HG03439 (cell line): Measurements from ENCODE around the gene CTSA.
"Not testable (repeated sequence)": the region's sequence is repeated elsewhere in the genome, so short reads cannot be mapped to it uniquely, and the experiment has no call there.

ENCODE experiments used
- ATAC-seq: cut with Tn5 transposase; IDR thresholded peaks from one replicate; pipeline ENCODE4 v1.9.1; 2021; ENCODE audit warnings: mild to moderate bottlenecking, moderate library complexity; ENCODE audit not compliant: unreplicated experiment

Gene CTSA

GRCh38 chr20:45892828-45893500, 1.8 kb downstream of the CTSA start:
- no peak for ATAC-seq

GRCh38 chr20:45893831-45894230, 2.7 kb downstream of the CTSA start:
- ATAC-seq = no peak

GRCh38 chr20:45894797-45895196, 3.7 kb downstream of the CTSA start:
- no peak for ATAC-seq

- no peak for ATAC-seq
These were observed 5.6 kb downstream of the CTSA start for GRCh38 chr20:45896641-45897161.

- no peak for ATAC-seq
These were observed 6.2 kb downstream of the CTSA start for GRCh38 chr20:45897289-45897688.

GRCh38 chr20:45897692-45898091, 6.6 kb downstream of the CTSA start:
- no peak for ATAC-seq

- no peak for ATAC-seq
These were observed 7.2 kb downstream of the CTSA start for GRCh38 chr20:45898285-45898684.

- no peak for ATAC-seq
These were observed 8.1 kb downstream of the CTSA start for GRCh38 chr20:45899046-45899835.

- not testable (repeated sequence) for ATAC-seq
These were observed 10.2 kb downstream of the CTSA start for GRCh38 chr20:45901332-45901731.

- ATAC-seq = no peak
These were observed 11.1 kb downstream of the CTSA start for GRCh38 chr20:45902199-45902701.

GRCh38 chr20:45904583-45905504, 13.7 kb downstream of the CTSA start:
- no peak for ATAC-seq

GRCh38 chr20:45905505-45906079, 14.5 kb downstream of the CTSA start:
- no peak for ATAC-seq

GRCh38 chr20:45907219-45907948, 16.2 kb downstream of the CTSA start:
- ATAC-seq = no peak

GRCh38 chr20:45908084-45908483, 16.9 kb downstream of the CTSA start:
- no peak for ATAC-seq

- ATAC-seq = no peak
These were observed 18.2 kb downstream of the CTSA start for GRCh38 chr20:45909336-45909808.

- ATAC-seq = no peak
These were observed 18.9 kb downstream of the CTSA start for GRCh38 chr20:45909817-45910669.

- peak; percentile 80 for ATAC-seq
These were observed 19.7 kb downstream of the CTSA start for GRCh38 chr20:45910670-45911485.
